Activated CD8-positive, alpha-beta memory T cell treated with anti-CD3 and anti-CD28 coated beads, Interleukin-2, amount 50 U/mL, for 48 hours (primary cell): ENCODE results near the gene SLC17A1.

Experiments
- DNase-seq: peaks from one replicate; pipeline ENCODE4 v3.0.0-alpha.2; 2020

SLC17A1 gene

GRCh38 chr6:25831532-25832306 is at the start of gene SLC17A1:
TSS of gene SLC17A1 (minus strand) at chr6:25832052. CDS start at chr6:25830557, 1,495 bp downstream.
- DNase-seq, result no peak

- DNase-seq, result no peak
Measured at GRCh38 chr6:25880601-25881000, 48.7 kb upstream of the SLC17A1 start.

GRCh38 chr6:25878721-25879322 is 47.0 kb upstream of the SLC17A1 start:
- DNase-seq, result no peak

GRCh38 chr6:25875926-25876602 is 44.2 kb upstream of the SLC17A1 start:
- DNase-seq, result no peak

GRCh38 chr6:25875563-25875905 is 43.7 kb upstream of the SLC17A1 start:
- DNase-seq, result no peak

- no peak for DNase-seq
Measured at GRCh38 chr6:25874822-25875562, 43.1 kb upstream of the SLC17A1 start.

GRCh38 chr6:25874118-25874517 is 42.3 kb upstream of the SLC17A1 start, which contains the start of gene SLC17A3:
TSS of gene SLC17A3 (minus strand) at chr6:25874243. CDS start at chr6:25868387, 5,856 bp downstream.
- no peak for DNase-seq

GRCh38 chr6:25872814-25873213 is 41.0 kb upstream of the SLC17A1 start:
- no peak for DNase-seq

- no peak for DNase-seq
Measured at GRCh38 chr6:25869840-25870239, 38.0 kb upstream of the SLC17A1 start.

GRCh38 chr6:25868436-25869183 is 36.8 kb upstream of the SLC17A1 start:
- DNase-seq, result no peak

GRCh38 chr6:25866011-25866410 is 34.2 kb upstream of the SLC17A1 start:
- DNase-seq, result no peak

- no peak for DNase-seq
Measured at GRCh38 chr6:25863360-25863759, 31.5 kb upstream of the SLC17A1 start.

- no peak for DNase-seq
Measured at GRCh38 chr6:25862199-25862598, 30.3 kb upstream of the SLC17A1 start.

GRCh38 chr6:25852756-25853155 is 20.9 kb upstream of the SLC17A1 start:
- no peak for DNase-seq

- DNase-seq, result no peak
Measured at GRCh38 chr6:25851961-25852360, 20.1 kb upstream of the SLC17A1 start.

GRCh38 chr6:25844518-25844917 is 12.7 kb upstream of the SLC17A1 start:
- no peak for DNase-seq

GRCh38 chr6:25842526-25842925 is 10.7 kb upstream of the SLC17A1 start:
- no peak for DNase-seq

- no peak for DNase-seq
Measured at GRCh38 chr6:25835442-25836283, 3.8 kb upstream of the SLC17A1 start.

GRCh38 chr6:25834950-25835349 is 3.1 kb upstream of the SLC17A1 start:
- DNase-seq, result no peak

- no peak for DNase-seq
Measured at GRCh38 chr6:25833136-25833535, 1.3 kb upstream of the SLC17A1 start.

- DNase-seq, result no peak
Measured at GRCh38 chr6:25832670-25833069, 818 bp upstream of the SLC17A1 start.

- no peak for DNase-seq
Measured at GRCh38 chr6:25832307-25832662, 433 bp upstream of the SLC17A1 start.
